GM12878 (cell line): ENCODE results near the gene SLC35D2.

Experiments used
- CTCF ChIP-seq, 3 experiments: IDR thresholded peaks in 2 of 3; conservative IDR thresholded peaks in 1 of 3; 2 replicates each; pipeline ENCODE4 v1.5.1; 2011; ENCODE audit warnings: low read depth in 3 of 3, low read length in 3 of 3, mild to moderate bottlenecking in 3 of 3, control low read depth in 2 of 3, moderate library complexity in 2 of 3, inconsistent platforms in 1 of 3, mixed read lengths in 1 of 3; ENCODE audit not compliant: control insufficient read depth in 2 of 3, insufficient read depth in 1 of 3; ENCODE audit errors: extremely low read depth in 1 of 3
- HCFC1 ChIP-seq: fragments of 150-350 bp; IDR thresholded peaks from 2 replicates; pipeline ENCODE4 v1.6.1; 2014; ENCODE audit warnings: low read length
- ZNF274 ChIP-seq: IDR thresholded peaks from one replicate; pipeline ENCODE4 v1.8.0; 2011; ENCODE audit not compliant: insufficient read length, insufficient read depth

- TF ChIP-seq ZNF274 (no peak), CTCF (IDR thresholded peaks at IDR 0.05 in 2 of 3, conservative IDR thresholded peaks at IDR 0.05 in 1 of 3; ENCODE audit: control insufficient read depth in 2 of 3, extremely low read depth in 1 of 3, insufficient read depth in 1 of 3, low read depth in 3 of 3, low read length in 3 of 3) (no peak), HCFC1 (no peak)
These were observed 15.8 kb upstream of the SLC35D2 start for GRCh38 chr9:96399325-96399633.
